GM12878 (cell line): ENCODE measurements around the gene CHRM2.

ENCODE experiments used
- ATF2 ChIP-seq: IDR thresholded peaks from 2 replicates; pipeline ENCODE4 v1.6.1; 2012; ENCODE audit warnings: low read length, inconsistent platforms
- NKRF ChIP-seq: fragments of 450-650 bp; conservative IDR thresholded peaks from 2 replicates; pipeline ENCODE4 v1.6.1; 2017; ENCODE audit warnings: mild to moderate bottlenecking, moderate library complexity

DNA sequence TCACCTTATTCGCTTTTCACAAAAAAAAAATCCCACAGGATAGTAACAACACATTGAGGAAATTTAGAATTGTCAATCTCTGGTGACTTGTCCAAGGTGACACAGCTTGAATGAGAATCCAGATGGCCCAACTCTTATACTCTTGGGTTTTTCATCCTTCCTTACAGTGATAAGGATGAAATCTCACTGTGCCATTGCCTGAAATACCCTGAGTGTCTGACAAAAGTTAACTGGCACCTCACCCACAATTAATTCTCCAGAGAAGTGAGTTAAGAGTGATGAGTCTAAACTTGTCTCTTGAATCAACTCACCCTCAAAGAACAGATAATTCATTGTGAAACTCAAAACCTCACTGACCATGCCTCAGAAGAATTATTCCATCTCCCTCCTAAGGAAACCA is 18.9 kb downstream of the CHRM2 start:
- TF ChIP-seq NKRF (no peak), ATF2 (no peak)
